Choroid plexus epithelial cell (primary cell): ENCODE results near the gene TMEM256.
A peak's percentile ranks its signal among the peaks of the same experiment; 100 is the strongest.

Experiments used
- DNase-seq: peaks from one replicate; pipeline ENCODE4 v3.0.0-alpha.2; 2010; ENCODE audit warnings: low read depth
- H3K4me3 ChIP-seq: 2 replicates; pipeline ENCODE4 v1.5.1; 2011; ENCODE audit warnings: low read depth, mild to moderate bottlenecking, control low read depth, low read length, moderate library complexity
- TF ChIP-seq, protein P1 (sequence below): conservative IDR thresholded peaks from 2 replicates; pipeline ENCODE4 v1.5.1; 2011; ENCODE audit warnings: low read depth, mild to moderate bottlenecking, control low read depth, inconsistent platforms, low read length, moderate library complexity

The TMEM256 gene

DNA sequence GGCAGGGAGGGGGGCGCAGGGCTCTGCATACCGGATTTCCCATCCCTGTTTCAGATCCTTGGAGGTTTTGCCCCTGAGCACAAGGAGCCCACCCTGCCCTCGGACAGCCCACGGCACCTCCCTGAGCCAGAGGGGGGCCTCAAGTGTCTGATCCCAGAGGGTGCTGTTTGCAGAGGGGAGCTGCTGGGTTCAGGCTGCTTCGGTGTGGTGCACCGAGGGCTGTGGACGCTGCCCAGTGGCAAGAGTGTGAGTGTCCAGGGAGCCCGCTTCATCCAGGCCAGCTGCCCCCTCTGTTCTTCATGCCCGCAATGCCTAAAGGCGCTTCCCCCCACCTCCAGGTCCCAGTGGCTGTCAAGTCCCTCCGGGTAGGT lies 20.5 kb downstream of the TMEM256 start:
- TF ChIP-seq, protein P1, sequence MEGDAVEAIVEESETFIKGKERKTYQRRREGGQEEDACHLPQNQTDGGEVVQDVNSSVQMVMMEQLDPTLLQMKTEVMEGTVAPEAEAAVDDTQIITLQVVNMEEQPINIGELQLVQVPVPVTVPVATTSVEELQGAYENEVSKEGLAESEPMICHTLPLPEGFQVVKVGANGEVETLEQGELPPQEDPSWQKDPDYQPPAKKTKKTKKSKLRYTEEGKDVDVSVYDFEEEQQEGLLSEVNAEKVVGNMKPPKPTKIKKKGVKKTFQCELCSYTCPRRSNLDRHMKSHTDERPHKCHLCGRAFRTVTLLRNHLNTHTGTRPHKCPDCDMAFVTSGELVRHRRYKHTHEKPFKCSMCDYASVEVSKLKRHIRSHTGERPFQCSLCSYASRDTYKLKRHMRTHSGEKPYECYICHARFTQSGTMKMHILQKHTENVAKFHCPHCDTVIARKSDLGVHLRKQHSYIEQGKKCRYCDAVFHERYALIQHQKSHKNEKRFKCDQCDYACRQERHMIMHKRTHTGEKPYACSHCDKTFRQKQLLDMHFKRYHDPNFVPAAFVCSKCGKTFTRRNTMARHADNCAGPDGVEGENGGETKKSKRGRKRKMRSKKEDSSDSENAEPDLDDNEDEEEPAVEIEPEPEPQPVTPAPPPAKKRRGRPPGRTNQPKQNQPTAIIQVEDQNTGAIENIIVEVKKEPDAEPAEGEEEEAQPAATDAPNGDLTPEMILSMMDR: no peak
- no peak for DNase-seq
- no peak overlapping the region for H3K4me3 ChIP-seq

DNA sequence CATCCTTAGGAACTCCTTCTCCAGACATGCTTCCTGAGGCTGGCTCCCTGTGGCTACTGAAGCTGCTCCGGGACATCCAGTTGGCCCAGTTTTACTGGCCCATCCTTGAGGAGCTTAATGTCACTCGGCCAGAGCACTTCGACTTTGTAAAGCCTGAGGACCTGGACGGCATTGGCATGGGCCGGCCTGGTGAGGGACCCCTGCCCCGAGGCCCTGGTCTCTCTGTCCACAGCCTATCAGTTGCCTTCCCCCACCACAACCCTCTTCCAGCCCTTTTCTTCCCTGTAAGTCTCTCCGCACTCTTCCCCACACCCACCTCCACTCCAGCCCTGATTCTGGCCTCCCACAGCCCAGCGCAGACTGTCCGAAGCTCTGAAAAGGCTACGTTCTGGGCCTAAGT lies 21.0 kb downstream of the TMEM256 start:
- H3K4me3 ChIP-seq: no peak overlapping the region
- TF ChIP-seq, protein P1: no peak
- DNase-seq: no peak

DNA sequence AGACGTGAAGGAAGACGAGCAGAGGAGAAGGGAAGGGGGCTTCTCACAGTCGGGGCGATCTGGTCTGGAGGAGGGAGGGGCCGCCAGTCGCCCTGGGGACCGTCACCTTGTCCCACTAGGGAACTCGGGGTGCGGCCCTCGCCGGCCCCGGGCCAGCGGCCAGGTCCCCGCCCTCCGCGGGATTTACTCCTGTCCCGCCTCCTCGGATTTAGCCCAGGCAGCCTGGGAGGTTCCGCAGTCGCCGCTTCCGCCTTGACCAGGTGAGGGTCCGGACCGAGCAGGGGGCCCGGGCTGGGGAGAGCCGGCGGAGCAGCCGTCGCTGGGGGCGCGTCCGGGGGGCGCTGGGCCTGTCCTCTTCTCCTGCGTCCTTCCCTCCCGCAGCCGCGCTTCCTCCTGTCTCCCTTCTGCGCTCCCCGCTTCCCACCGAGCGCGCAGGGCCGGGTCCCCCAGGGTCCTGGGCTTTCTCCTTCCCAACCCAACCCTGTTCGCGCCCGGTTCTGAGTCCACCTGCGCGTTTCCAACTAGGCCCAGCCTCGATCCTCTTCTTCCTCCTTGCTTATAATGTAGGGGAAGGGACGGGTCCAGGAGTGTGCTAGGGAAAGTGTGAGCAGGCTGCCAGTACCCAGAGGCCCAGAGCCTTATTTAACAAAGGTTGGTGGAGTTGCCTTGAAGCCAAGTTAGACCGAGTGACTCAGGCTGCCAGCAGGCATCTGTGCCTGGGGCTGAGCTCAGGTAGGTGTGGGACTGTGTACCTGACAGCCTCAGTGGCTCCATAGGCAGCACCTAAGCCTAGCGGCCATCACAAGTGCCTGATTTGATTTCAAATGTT lies 22.8 kb downstream of the TMEM256 start, which contains the start of gene TNK1:
TSS of gene TNK1 (plus strand) at position 235 of the 829 bp plus-strand sequence. CDS start 1,838 bp downstream, outside the sequence.
- no peak for DNase-seq
- peak within 1 kb of the TSS; percentile 24 for H3K4me3 ChIP-seq
- TF ChIP-seq, protein P1: no peak

DNA sequence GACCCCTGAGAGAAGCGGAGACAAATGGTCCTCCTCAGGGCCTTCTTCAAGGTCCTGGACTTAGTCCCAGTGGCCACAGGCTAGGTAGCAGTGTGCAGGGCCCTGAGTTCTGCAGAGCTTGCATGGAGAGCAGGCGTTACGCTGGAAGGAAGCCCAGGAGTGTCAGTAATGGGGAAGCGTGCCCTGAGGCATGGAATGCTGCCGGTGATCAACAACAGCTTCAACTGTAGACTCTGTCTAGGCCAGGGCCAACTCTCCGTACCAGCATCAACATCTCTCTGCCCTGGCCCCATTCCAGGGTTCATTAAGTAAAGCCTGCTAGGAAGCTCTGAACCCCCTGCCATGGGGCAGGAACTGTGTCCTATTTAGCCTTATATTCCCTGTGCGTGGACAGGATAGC lies 23.6 kb downstream of the TMEM256 start:
- TF ChIP-seq, protein P1: no peak
- no peak overlapping the region for H3K4me3 ChIP-seq
- DNase-seq: no peak

DNA sequence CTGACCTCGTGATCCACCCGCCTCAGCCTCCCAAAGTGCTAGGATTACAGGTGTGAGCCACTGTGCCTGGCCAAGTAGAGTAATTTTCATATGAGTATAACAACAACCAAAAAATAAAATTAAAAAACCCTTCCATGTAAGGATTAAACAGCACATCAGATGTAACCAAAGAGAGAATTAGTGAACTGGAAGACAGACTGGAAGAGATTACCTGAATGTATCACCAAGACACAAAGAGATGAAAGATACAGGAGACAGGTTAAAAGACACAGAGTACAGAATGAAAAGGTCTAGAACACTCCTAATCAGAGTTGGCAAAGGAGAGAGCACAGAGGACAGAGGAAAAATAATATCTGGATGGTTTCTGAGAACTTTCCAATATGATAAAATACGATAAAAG lies 24.8 kb downstream of the TMEM256 start:
- no peak for DNase-seq
- TF ChIP-seq, protein P1: no peak
- no peak overlapping the region for H3K4me3 ChIP-seq

DNA sequence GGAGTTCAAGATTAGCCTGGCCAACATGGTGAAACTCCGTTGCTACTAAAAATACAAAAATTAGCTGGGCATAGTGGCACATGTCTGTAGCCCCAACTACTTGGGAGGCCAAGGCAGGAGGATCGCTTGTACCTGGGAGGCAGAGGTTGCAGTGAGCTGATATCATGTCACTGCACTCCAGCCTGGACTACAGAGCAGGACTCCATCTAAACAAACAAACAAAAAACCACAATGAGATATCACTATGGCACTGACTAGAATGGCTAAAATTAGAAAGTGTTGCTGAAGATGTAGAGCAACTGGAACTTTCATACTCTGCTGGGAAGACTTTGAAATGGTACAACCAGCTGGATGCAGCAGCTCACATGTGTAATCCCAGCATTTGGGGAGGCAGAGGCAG lies 29.5 kb downstream of the TMEM256 start:
- no peak overlapping the region for H3K4me3 ChIP-seq
- TF ChIP-seq, protein P1: no peak
- no peak for DNase-seq

DNA sequence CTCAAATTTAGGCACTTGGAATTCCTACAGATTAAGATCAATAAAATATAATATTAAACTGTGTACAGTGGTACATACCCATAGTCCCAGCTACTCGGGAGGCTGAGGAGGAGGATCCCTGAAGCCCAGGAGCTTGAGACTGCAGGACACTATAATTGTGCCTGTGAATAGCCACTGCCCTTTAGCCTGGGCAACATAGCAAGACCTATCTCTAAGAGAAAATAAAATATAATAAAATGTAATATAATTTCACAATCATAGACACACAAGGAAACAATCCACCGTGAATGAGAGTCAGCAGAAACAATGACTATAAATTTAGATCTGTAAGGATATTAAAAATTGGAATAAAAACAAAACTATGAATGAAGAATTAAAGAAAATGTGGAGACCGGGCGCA lies 33.0 kb downstream of the TMEM256 start:
- TF ChIP-seq, protein P1: no peak
- no peak for DNase-seq
- H3K4me3 ChIP-seq: no peak overlapping the region
